ENCODE results near the gene EPN2.

Gene EPN2

GRCh38 chr17:19288453-19288852 lies 51.3 kb downstream of the EPN2 start:
- Histone ChIP-seq H3K79me1 (ENCODE audit: low read depth, low read length) (no peaks in the 10 kb centered on the region), H3K27me3 (ENCODE audit: control insufficient read depth in 3 of 3, insufficient read depth in 3 of 3, low read depth in 1 of 3, low read length in 3 of 3) (no peaks in the 10 kb centered on the region), H3K18ac (ENCODE audit: low read length) (no peak overlapping the region), H3K9me3 (replicated peaks in 1 of 2; ENCODE audit: control insufficient read depth in 2 of 2, insufficient read depth in 1 of 2, low read depth in 1 of 2, low read length in 2 of 2) (no peaks in the 10 kb centered on the region), H3K4me3 (ENCODE audit: low read length in 2 of 2) (peak overlapping the region in 1 of 2 donors; percentile 43), H2AK5ac (ENCODE audit: low read depth, low read length) (no peak overlapping the region), H2AFZ (ENCODE audit: low read length) (no peak overlapping the region), H4K91ac (ENCODE audit: low read depth, low read length, poor library complexity) (no peak overlapping the region), H3K23ac (ENCODE audit: low read depth, low read length, poor library complexity) (no peak overlapping the region), H3K36me3 (replicated peaks in 1 of 2; ENCODE audit: control insufficient read depth in 2 of 2, insufficient read depth in 2 of 2, low read length in 2 of 2) (peaks cover 2 to 62% of the 10 kb centered on the region in 2 donors), H3K4me1 (ENCODE audit: control insufficient read depth in 2 of 2, insufficient read depth in 1 of 2, low read depth in 1 of 2, low read length in 2 of 2) (peaks cover 16 to 22% of the 10 kb centered on the region in 2 donors), H2BK15ac (ENCODE audit: low read length) (no peak overlapping the region), H3K14ac (ENCODE audit: low read length) (no peak overlapping the region), H2BK5ac (ENCODE audit: low read length) (no peak overlapping the region), H2BK120ac (ENCODE audit: low read depth, low read length) (no peak overlapping the region), H2BK12ac (ENCODE audit: low read length) (no peak overlapping the region), H3K4ac (ENCODE audit: low read length) (no peak overlapping the region), H4K8ac (ENCODE audit: low read depth, low read length) (no peak overlapping the region), H3K9ac (ENCODE audit: low read depth, low read length, poor library complexity) (no peak overlapping the region), H3K4me2 (ENCODE audit: insufficient read depth, low read length, poor library complexity, severe bottlenecking) (no peak overlapping the region), H3K27ac (replicated peaks; ENCODE audit: low read length) (no peak overlapping the region)
- WGBS, 2 donors (ENCODE audit: extremely low coverage in 2 of 2, insufficient read length in 2 of 2, insufficient replicate concordance in 1 of 2): no CpG with 5 or more reads among the region's 5 CpGs
- DNase-seq (ENCODE audit: low spot score): no peak

GRCh38 chr17:19290066-19290705 lies 53.0 kb downstream of the EPN2 start:
- Histone ChIP-seq H3K36me3 (replicated peaks in 1 of 2; ENCODE audit: control insufficient read depth in 2 of 2, insufficient read depth in 2 of 2, low read length in 2 of 2) (peaks cover 0 to 54% of the 10 kb centered on the region in 2 donors), H3K27ac (replicated peaks; ENCODE audit: low read length) (no peak overlapping the region), H3K4me2 (ENCODE audit: insufficient read depth, low read length, poor library complexity, severe bottlenecking) (no peak overlapping the region), H4K91ac (ENCODE audit: low read depth, low read length, poor library complexity) (no peak overlapping the region), H2AK5ac (ENCODE audit: low read depth, low read length) (no peak overlapping the region), H3K9ac (ENCODE audit: low read depth, low read length, poor library complexity) (no peak overlapping the region), H2AFZ (ENCODE audit: low read length) (no peak overlapping the region), H3K27me3 (ENCODE audit: control insufficient read depth in 3 of 3, insufficient read depth in 3 of 3, low read depth in 1 of 3, low read length in 3 of 3) (no peaks in the 10 kb centered on the region), H2BK5ac (ENCODE audit: low read length) (no peak overlapping the region), H2BK120ac (ENCODE audit: low read depth, low read length) (no peak overlapping the region), H3K79me1 (ENCODE audit: low read depth, low read length) (no peaks in the 10 kb centered on the region), H2BK12ac (ENCODE audit: low read length) (no peak overlapping the region), H4K8ac (ENCODE audit: low read depth, low read length) (no peak overlapping the region), H3K14ac (ENCODE audit: low read length) (no peak overlapping the region), H3K18ac (ENCODE audit: low read length) (no peak overlapping the region), H3K23ac (ENCODE audit: low read depth, low read length, poor library complexity) (no peak overlapping the region), H3K4ac (ENCODE audit: low read length) (no peak overlapping the region), H3K4me3 (ENCODE audit: low read length in 2 of 2) (no peak overlapping the region), H3K4me1 (ENCODE audit: control insufficient read depth in 2 of 2, insufficient read depth in 1 of 2, low read depth in 1 of 2, low read length in 2 of 2) (peaks cover 5 to 21% of the 10 kb centered on the region in 2 donors), H2BK15ac (ENCODE audit: low read length) (no peak overlapping the region), H3K9me3 (replicated peaks in 1 of 2; ENCODE audit: control insufficient read depth in 2 of 2, insufficient read depth in 1 of 2, low read depth in 1 of 2, low read length in 2 of 2) (no peaks in the 10 kb centered on the region)
- no peak for DNase-seq (ENCODE audit: low spot score)
- WGBS, 2 donors (ENCODE audit: extremely low coverage in 2 of 2, insufficient read length in 2 of 2, insufficient replicate concordance in 1 of 2): no CpG with 5 or more reads among the region's 9 CpGs

GRCh38 chr17:19291646-19292376 lies 54.6 kb downstream of the EPN2 start:
- Histone ChIP-seq H3K4me1 (ENCODE audit: control insufficient read depth in 2 of 2, insufficient read depth in 1 of 2, low read depth in 1 of 2, low read length in 2 of 2) (peaks cover 0 to 17% of the 10 kb centered on the region in 2 donors), H4K91ac (ENCODE audit: low read depth, low read length, poor library complexity) (no peak overlapping the region)

GRCh38 chr17:19292377-19292711 lies 55.2 kb downstream of the EPN2 start:
- Histone ChIP-seq H2AK5ac (ENCODE audit: low read depth, low read length) (no peak overlapping the region), H3K9me3 (replicated peaks in 1 of 2; ENCODE audit: control insufficient read depth in 2 of 2, insufficient read depth in 1 of 2, low read depth in 1 of 2, low read length in 2 of 2) (no peaks in the 10 kb centered on the region), H3K9ac (ENCODE audit: low read depth, low read length, poor library complexity) (no peak overlapping the region), H2AFZ (ENCODE audit: low read length) (no peak overlapping the region), H2BK12ac (ENCODE audit: low read length) (no peak overlapping the region), H3K4me1 (ENCODE audit: control insufficient read depth in 2 of 2, insufficient read depth in 1 of 2, low read depth in 1 of 2, low read length in 2 of 2) (peaks cover 0 to 16% of the 10 kb centered on the region in 2 donors), H3K79me1 (ENCODE audit: low read depth, low read length) (no peaks in the 10 kb centered on the region), H3K36me3 (replicated peaks in 1 of 2; ENCODE audit: control insufficient read depth in 2 of 2, insufficient read depth in 2 of 2, low read length in 2 of 2) (peaks cover 0 to 42% of the 10 kb centered on the region in 2 donors), H3K18ac (ENCODE audit: low read length) (no peak overlapping the region), H3K14ac (ENCODE audit: low read length) (no peak overlapping the region), H3K23ac (ENCODE audit: low read depth, low read length, poor library complexity) (no peak overlapping the region), H3K4ac (ENCODE audit: low read length) (no peak overlapping the region), H3K4me3 (ENCODE audit: low read length in 2 of 2) (no peak overlapping the region), H2BK5ac (ENCODE audit: low read length) (no peak overlapping the region), H2BK15ac (ENCODE audit: low read length) (no peak overlapping the region), H4K8ac (ENCODE audit: low read depth, low read length) (no peak overlapping the region), H3K27ac (replicated peaks; ENCODE audit: low read length) (no peak overlapping the region), H3K27me3 (ENCODE audit: control insufficient read depth in 3 of 3, insufficient read depth in 3 of 3, low read depth in 1 of 3, low read length in 3 of 3) (no peaks in the 10 kb centered on the region), H3K4me2 (ENCODE audit: insufficient read depth, low read length, poor library complexity, severe bottlenecking) (no peak overlapping the region), H4K91ac (ENCODE audit: low read depth, low read length, poor library complexity) (no peak overlapping the region), H2BK120ac (ENCODE audit: low read depth, low read length) (no peak overlapping the region)
- WGBS, 2 donors (ENCODE audit: extremely low coverage in 2 of 2, insufficient read length in 2 of 2, insufficient replicate concordance in 1 of 2): no CpG with 5 or more reads among the region's 4 CpGs
- DNase-seq (ENCODE audit: low spot score): no peak

More at GRCh38 chr17:19291646-19292376, 54.6 kb downstream of the EPN2 start:
- H3K4me2 ChIP-seq (ENCODE audit: insufficient read depth, low read length, poor library complexity, severe bottlenecking): no peak overlapping the region
- no peaks in the 10 kb centered on the region for H3K27me3 ChIP-seq (ENCODE audit: control insufficient read depth in 3 of 3, insufficient read depth in 3 of 3, low read depth in 1 of 3, low read length in 3 of 3)
- H3K27ac ChIP-seq (replicated peaks; ENCODE audit: low read length): no peak overlapping the region
- H3K9ac ChIP-seq (ENCODE audit: low read depth, low read length, poor library complexity): no peak overlapping the region
- no peak overlapping the region for H2AFZ ChIP-seq (ENCODE audit: low read length)
- H3K79me1 ChIP-seq (ENCODE audit: low read depth, low read length): no peaks in the 10 kb centered on the region
- no peak overlapping the region for H3K23ac ChIP-seq (ENCODE audit: low read depth, low read length, poor library complexity)
- no peak overlapping the region for H3K18ac ChIP-seq (ENCODE audit: low read length)
- no peak overlapping the region for H2AK5ac ChIP-seq (ENCODE audit: low read depth, low read length)
- H3K4me3 ChIP-seq (ENCODE audit: low read length in 2 of 2): no peak overlapping the region
- H3K9me3 ChIP-seq (replicated peaks in 1 of 2; ENCODE audit: control insufficient read depth in 2 of 2, insufficient read depth in 1 of 2, low read depth in 1 of 2, low read length in 2 of 2): no peaks in the 10 kb centered on the region
- no CpG with 5 or more reads among the region's 12 CpGs for WGBS, 2 donors (ENCODE audit: extremely low coverage in 2 of 2, insufficient read length in 2 of 2, insufficient replicate concordance in 1 of 2)
- no peak overlapping the region for H4K8ac ChIP-seq (ENCODE audit: low read depth, low read length)
- DNase-seq (ENCODE audit: low spot score): no peak
- no peak overlapping the region for H3K4ac ChIP-seq (ENCODE audit: low read length)
- H3K36me3 ChIP-seq (replicated peaks in 1 of 2; ENCODE audit: control insufficient read depth in 2 of 2, insufficient read depth in 2 of 2, low read length in 2 of 2): peaks cover 0 to 45% of the 10 kb centered on the region in 2 donors
- H2BK120ac ChIP-seq (ENCODE audit: low read depth, low read length): no peak overlapping the region
- no peak overlapping the region for H2BK5ac ChIP-seq (ENCODE audit: low read length)
- H2BK12ac ChIP-seq (ENCODE audit: low read length): no peak overlapping the region
- H3K14ac ChIP-seq (ENCODE audit: low read length): no peak overlapping the region
- H2BK15ac ChIP-seq (ENCODE audit: low read length): no peak overlapping the region

Data from neuronal stem cell (in vitro differentiated cells).